ENCODE results near the gene IFI27.
A peak's percentile ranks its signal among the peaks of the same experiment; 100 is the strongest.
"Not testable (repeated sequence)": the region's sequence is repeated elsewhere in the genome, so short reads cannot be mapped to it uniquely, and the experiment has no call there.

Gene IFI27

DNA sequence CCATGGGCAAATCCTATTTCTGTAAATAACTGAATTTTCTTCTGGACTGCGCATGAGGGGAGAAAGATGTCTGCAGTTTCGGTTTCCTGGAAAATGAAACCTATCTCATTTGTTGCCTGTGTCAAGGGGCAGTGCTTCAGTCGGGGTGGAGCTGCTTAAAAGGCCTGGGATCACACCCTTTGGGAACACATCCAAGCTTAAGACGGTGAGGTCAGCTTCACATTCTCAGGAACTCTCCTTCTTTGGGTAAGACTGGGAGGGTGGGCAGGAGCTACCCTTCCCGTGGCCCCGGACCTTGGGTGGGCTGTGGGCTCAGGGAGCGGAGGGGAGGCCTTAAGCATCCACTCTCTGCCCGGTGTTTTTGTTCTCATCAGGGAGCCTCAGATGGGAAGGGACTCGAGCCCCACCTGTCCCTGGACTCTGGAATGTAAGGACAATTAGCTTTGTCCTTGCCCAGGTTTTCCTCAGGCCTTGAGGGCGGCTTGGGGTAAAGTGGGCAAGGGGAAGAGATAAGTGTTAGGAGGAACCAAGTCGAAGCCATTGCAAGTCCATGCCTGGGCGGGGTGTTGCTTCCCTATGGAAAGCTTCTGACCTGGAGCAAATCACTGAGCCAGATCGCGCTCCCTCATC lies at the start of gene IFI27:
Gene IFI27, plus strand, starts transcription at position 185 of the 630 bp plus-strand sequence.
- no peak for DNase-seq (ENCODE audit: low read depth)

DNA sequence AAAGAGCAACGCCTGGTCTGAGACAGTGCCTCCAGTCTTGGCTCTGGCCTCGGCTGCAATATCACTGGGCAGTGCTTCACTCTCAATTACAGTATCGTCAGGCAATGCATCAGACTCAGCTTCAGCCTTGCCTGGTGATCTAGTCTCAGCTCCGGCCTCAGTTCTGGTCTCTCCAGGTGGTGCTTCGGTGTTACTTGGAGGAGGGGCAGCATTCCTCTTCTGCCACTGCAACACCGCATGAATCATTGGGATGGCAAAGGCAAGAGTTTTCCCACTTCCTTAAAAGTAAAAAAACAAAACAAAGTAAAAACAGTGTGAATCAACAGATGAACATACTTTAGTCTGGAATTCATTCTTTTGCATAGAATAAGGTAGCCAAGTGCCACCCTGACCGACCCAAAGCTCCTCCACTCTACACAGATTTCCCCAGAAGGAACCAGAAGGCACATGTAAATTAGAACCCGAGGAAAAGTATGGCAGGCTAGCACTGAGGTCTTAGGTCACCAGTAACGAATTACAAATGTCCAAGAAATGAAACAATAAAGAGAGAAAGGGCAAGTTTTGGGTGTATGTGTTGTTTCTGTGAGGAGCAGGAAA lies 48.1 kb upstream of the IFI27 start:
- DNase-seq (ENCODE audit: low read depth), result peak; percentile 49

DNA sequence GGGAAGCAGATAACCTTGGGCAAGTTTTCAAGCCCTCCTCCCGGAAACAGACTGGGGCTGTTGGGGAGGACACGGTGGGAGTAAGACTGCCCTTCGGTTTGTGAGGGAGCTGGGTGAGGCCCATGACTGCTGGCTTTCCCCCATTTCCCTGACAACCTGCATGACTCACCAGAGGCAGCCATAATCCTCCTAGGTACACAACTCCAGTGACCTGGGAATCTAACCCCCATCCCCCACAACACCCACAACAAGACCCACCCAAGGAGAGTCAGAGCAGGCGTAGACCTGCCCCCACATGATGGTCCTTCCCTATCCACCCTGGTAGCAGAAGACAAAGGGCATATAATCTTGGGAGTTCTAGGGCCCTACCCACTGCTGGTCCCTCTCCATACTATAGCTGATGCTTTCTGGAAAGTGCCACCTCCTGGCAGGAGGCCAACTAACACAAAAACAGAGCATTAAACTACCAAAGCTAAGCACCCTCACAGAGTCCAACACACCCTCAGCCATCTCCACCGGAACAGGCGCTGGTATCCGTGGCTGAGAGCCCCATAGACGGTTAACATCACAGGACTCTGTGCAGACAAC lies 44.4 kb upstream of the IFI27 start:
- DNase-seq (ENCODE audit: low read depth), result no peak

DNA sequence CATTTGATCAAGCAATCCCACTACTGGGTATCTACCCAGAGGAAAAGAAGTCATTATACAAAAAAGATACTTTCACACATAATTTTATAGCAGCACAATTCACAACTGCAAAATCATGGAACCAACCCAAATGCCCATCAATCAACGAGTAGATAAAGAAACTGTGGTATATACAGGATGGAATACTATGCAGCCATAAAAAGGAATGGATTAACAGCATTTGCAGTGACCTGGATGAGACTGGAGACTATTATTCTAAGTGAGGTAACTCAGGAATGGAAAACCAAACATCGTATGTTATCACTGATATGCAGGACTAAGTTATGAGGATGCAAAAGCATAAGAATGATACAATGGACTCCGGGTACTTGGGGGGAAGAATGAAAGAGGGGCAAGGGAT lies 38.5 kb upstream of the IFI27 start:
- not testable (repeated sequence) for DNase-seq (ENCODE audit: low read depth)

DNA sequence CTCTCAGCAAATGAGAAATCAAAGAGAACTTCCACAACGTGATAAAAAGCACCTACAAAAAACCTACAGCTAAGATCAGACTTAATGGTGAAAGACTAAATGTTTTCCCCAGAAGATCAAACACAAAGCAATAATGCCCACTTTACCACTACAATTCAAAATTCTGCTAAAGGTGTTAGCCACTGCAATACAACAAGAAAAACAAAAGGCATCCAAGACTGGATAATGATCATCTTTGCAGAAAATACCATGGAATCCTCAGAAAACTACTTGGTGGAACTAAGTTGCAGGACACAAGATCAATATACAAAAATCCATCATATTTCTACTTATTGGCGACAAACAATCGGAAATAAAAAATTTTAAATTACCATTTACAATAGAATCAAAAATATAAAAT lies 36.0 kb upstream of the IFI27 start:
- DNase-seq (ENCODE audit: low read depth), result no peak

DNA sequence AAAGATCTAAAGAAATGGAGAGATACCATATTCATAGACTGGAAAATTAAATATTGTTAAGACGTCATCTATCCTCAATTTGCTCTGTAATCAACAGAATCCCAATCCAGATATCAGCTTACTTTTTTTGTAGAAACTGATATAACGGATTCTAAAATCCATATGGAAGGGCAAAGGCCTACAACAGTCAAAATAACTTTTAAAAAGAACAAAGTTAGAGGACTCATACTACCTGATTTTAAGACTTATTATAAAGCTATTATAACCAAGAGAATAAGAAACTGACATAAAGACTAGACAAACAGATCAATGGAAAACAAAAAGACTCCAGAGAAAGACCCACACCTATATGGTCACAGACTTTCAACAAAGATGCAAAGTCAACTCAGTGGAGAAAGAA lies 35.5 kb upstream of the IFI27 start:
- DNase-seq (ENCODE audit: low read depth), result no peak

DNA sequence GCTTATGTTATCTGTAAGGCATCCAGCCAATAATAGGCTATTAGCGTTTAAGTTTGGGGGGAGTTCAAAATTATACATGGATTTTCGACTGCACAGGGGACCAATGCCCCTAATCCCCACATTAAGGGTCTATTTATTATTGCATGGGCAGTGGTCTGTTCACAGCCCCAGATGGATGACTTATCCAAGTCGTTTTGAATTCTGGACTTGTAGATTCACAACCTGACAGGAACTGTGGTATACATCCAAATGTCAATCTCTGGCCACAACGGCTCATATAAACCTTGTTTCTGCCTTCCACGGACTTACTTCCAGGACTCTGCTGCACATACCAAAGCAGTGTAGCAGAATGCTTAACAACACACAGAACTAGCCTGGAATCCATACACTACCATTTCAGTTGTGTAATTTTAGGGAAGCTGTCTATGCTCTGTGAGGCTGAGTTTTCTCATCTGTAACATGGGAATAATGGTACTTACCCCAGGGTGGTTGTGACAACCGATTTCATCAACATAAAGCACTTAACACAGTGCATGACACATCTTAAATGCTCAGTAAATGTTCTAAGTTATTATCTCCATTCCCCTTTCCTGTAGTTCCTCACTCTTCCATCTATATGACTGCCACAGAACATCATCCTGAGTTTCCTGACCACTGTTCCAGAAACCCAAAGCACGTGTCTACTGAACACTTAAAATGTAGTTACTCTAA lies 33.3 kb upstream of the IFI27 start:
- no peak for DNase-seq (ENCODE audit: low read depth)

DNA sequence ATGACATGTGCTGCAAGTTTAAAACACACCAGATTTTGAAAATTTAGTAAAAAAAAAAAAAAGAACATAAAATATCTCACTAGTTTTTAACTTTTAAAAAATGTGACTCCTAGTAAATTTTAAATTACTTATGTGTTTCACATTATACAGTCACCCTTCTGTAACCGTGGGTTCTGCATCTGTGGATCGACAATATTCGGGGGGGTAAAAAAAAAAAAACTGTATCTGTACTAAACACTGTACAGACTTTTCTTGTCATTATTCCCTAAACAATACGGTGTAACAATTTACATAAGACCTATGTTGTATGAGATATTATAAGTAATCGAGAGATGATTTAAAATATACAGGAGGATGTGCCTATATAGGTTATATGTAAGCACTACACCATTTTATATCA lies 32.7 kb upstream of the IFI27 start:
- no peak for DNase-seq (ENCODE audit: low read depth)

DNA sequence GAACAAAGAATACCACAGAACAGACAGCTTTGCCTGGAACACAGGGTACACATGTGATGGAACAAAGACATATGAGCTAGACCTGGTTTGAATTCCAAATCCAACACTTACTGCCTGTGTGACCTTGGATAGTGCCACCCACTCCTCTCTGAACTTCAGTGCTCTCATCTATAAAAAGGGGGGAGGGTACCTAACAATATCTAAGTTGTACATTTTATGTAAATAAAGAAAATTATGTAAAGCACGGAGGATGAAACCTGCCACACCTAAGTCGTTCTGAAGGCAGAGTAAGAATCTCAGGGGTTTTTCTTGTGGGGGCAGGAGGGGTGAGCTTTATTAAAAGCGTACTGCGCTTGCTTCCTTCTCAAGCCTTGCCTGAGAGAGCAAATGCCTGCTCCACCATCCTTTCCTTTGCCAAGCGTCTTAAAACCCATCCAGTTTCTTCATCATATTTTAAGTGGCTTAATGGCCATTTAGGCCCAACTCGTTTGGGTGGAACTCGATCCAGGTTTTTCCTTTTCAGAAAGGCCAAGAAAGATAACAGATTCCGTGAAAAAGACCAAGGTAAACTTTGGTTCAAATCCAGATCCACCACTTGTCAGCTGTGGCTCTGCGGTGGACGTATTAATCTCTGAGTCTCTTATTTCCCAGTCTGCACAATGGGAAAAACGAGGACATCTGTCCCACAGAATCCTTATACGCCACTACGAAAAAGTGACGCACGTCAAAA lies 30.5 kb upstream of the IFI27 start:
- no peak for DNase-seq (ENCODE audit: low read depth)

DNA sequence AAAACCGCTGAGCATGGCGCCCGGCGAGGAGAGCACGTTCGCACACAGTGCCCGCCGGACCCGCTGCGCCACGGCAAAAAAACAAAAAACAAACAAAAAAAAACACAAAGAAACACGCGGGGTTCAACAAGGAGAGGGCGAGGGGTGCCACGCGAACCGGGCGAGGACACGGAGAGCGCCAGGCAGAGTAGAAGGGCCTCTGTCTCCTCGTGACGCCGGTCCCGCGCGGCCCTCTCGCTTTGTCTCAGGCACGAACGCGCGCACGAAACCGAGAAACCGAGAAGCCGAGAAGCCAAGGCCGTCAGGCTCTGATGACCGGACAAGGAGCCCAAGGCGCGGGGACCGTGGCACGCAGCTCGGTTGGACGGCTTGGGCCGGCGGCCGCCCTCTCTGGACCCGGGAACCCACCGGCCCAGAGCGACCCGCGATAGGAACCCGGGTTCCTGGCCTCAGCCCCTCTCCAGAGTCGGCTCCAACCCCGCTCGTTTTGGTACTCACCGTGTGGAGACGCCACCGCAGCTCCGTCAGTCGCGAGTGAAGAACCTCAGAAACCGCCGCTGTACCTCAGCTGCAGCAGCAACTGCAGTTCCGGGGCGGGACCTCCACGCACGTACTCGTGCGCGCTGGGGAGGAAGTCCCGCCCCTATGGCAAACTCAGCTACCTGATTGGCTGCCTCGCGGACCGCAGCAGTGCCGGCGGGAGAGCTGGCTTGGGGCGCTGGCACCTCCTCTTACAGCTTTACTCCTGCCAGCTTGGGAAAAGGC lies 29.7 kb upstream of the IFI27 start, which contains the start of the genes DDX24 and IFI27L1:
Gene DDX24, minus strand, starts transcription at position 582 of the 765 bp plus-strand sequence. CDS start 1,460 bp downstream, outside the sequence.
Gene IFI27L1, plus strand, starts transcription at position 690 of the 765 bp plus-strand sequence. CDS start 15,628 bp downstream, outside the sequence.
- DNase-seq (ENCODE audit: low read depth), result peak; percentile 67

DNA sequence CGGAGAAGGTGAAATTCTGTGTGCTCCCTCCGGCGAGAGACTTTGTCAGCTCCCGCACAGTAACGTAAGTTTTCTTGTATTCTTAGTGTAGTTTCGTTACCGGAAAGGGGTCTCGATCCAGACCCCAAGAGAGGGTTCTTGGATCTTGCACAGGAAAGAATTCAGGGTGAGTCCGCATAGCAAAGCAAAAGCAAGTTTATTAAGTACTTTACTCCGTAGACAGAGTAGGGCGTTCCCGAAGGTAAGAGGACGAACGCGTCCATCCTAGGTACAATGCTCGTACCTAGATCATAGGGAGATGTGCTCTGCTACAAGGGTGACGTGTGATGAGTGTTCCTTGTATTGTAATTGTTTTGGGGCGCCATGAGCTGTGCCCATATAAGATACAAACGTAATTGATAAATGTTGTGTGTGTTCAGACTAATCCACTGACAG lies 29.1 kb upstream of the IFI27 start:
- no peak for DNase-seq (ENCODE audit: low read depth)

DNA sequence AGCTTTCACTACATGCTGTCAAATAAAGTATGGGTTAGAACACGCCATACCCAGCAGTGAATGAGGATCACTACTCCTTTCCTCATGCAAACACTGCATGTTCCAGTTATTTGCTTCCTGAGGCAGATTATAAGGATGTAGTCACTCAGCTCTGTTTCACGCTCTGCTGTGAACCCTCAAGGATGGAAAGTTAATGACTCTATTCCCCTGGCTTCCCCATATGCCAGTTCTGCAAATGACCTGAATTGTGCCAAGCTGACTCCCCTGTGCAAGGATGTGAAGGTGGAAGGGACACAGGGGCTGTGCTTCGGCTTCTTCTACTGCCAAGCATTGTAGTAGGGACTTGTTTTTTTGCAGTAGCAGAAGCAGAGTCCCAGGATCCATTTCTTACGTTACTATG lies 22.6 kb upstream of the IFI27 start:
- no peak for DNase-seq (ENCODE audit: low read depth)

DNA sequence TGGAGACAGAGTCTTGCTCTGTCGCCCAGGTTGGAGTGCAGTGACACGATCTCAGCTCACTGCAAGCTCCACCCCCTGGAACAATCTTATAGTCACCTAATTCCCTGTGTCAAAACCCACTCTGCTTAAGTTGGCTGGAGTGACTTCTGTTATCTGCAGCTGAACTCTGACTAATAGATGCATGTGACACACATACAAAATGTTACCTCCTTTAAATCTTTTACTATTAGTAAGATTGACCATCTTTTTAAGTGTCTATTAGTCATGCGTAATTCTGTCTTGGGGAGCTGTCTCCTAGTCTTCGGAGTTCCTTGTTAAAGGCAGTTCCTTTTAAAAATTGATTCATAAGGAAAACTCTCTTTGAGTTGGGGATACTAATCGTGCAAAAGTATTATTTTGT lies 22.0 kb upstream of the IFI27 start:
- DNase-seq (ENCODE audit: low read depth), result no peak

DNA sequence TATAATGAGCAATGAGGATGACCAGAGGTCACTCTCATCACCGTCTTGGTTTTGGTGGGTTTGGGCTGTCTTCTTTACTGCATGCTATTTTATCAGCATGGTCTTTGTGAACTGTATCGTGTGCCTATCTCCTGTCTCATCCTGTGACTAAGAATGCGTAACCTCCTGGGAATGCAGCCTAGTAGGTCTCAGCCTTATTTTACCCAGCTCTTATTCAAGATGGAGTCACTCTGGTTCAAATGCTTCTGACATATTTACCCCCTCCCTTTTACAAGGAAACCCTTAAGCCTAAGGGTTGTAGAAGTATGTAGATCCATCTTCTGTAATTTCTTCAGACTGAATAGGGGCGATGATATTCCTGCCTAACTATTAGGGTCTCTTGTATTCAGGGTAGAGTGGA lies 21.1 kb upstream of the IFI27 start:
- DNase-seq (ENCODE audit: low read depth), result no peak

DNA sequence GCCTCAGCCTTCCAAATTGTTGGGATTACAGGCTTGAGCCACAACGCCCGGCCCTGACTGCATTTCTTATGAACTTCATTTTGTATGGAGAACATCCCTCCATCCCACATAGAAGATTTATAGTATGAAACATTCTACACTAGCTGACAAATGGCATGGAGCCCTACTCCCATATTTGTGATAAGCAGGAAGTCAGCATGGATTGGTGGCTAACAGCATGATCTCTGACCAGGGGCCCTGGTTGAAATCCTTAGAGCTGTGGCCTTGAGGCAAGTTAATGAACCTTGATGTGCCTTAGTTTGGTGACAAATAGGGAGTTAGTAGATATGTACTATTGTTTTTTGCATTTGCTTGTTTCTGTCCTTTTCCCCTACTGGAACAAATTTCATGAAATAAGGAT lies 17.1 kb upstream of the IFI27 start:
- no peak for DNase-seq (ENCODE audit: low read depth)

DNA sequence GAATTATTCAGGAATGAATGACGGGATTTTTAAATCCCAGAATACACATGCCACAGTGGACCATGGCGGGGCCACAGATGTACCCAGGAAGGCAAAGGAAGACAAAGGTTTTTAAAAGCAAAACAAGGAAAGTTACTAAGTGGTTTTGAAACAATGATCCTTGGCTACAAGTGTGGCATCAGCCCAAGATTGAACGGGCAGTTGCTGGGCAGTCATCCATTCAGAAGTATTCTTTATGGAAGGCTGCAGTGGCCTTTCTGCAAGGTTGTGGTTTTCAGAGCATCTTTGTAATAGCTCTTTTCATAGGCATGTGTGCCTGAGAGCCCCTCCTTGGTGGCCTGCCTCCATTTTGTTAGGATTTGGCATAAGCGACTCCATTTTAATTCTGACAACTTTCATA lies 13.4 kb upstream of the IFI27 start:
- DNase-seq (ENCODE audit: low read depth), result no peak

DNA sequence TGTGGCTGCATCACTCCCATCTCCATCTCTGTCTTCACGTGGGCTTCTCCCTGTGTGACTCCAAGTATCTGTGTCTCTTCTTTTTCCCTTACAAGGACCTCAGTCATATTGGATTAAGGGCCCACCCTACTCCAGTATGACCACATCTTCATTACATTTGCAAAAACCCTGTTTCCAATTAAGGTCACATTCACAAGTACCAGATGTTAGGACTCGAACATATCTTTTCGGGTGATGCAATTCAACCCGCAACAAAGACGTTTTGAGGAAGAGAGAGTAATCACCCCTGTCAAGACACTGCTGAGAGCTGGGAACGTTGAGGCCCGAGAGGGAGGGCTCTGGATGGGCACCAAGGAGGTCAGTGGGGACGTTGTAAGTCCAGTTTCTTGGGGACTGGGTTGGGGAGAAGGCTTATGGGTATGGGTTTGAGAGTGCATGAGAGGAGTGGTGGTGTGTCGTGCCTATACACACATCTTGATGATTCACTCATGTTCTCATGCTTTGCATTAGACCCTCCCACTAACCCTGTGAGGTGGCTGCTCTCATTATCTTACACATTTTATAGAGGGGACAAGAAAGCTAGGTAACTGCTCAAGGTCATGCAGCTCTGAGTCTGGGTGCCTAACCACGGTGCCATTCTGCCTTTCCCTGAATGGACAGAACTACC lies 12.1 kb upstream of the IFI27 start:
- DNase-seq (ENCODE audit: low read depth), result no peak

DNA sequence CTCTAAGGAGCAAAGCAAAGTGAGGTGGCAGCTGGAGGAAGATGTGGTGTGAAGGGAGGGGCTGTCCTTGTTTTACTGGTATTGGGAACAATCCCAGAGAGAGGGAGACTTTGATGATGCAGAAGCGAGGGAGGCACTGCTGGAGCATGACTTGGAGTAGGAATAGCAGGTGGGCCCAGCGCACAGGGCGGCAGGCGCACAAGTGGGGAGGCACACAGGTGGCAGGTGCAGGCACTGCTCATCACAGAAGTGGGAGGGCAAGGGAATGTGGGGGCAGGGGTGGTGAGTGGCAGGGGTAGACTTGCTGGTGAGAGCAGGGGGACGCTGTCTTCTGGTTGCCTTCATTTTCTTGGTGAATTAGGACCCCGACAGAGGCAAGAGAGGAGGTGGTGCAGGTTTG lies 11.5 kb upstream of the IFI27 start:
- no peak for DNase-seq (ENCODE audit: low read depth)

DNA sequence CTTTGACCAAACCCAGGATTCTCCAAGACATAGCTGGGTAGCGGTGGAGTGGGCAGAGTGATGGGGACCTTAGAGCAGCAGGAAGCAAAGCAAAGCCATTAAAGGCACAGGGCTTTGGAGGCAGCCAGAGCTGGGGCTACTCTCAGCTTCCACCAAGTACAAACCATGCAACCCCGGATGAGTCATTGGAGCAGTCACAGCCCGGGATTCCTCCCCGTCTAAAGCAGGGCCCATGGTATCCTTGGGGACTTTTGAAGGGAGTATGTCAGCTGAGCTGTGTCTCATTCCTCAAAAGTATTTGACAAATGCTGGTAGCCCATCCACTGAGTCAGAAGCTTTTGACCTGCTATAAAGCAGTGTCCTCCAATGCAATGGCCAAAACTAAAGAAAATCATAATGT lies 9.7 kb upstream of the IFI27 start:
- DNase-seq (ENCODE audit: low read depth), result peak; percentile 48

DNA sequence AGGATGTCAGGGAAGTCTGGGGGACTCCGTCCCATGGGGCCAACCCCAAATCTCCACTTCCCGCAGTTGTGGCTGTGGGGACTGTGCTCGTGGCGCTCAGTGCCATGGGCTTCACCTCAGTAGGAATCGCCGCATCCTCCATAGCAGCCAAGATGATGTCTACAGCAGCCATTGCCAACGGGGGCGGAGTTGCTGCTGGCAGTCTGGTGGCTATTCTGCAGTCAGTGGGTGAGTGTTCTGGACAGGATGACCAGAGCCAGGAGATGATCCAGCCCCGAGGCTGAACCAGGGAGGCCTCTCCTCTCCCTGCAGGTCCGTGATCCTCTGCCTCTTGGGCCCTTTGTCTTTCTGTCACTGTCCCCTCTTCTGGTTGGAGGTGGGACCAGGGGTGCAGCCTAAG lies 8.8 kb upstream of the IFI27 start:
- DNase-seq (ENCODE audit: low read depth), result no peak
